ENCODE results near the gene INPP5A.

INPP5A gene

DNA sequence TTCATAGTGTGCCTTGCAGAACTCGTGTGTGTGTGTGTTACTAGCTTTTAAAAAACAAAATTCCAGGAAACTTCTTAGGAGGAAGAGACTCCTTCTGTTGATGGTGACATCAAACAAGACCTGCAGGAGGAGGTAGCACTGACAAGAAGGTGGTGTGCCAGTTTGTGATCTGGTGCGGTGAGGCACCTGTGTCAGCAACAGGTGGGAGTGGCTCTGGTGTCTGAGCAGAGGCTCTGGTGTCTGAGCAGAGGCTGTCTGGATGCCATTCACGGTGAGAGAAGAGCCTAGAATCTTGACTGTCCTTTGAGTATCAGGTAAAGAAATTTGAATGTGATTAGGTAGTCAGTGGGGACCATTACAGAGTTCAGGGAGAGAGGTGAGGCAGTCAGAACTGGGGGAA, 122.8 kb downstream of the INPP5A start:
- no peak for ATAC-seq
- no peak for TF ChIP-seq ARNTL (CRISPR knock-in tag; IDR thresholded peaks at IDR 0.05; ENCODE audit: borderline replicate concordance, low read depth)
- TF ChIP-seq ZFP30 (CRISPR knock-in tag; IDR thresholded peaks at IDR 0.05), result no peak
- TF ChIP-seq, protein P1, sequence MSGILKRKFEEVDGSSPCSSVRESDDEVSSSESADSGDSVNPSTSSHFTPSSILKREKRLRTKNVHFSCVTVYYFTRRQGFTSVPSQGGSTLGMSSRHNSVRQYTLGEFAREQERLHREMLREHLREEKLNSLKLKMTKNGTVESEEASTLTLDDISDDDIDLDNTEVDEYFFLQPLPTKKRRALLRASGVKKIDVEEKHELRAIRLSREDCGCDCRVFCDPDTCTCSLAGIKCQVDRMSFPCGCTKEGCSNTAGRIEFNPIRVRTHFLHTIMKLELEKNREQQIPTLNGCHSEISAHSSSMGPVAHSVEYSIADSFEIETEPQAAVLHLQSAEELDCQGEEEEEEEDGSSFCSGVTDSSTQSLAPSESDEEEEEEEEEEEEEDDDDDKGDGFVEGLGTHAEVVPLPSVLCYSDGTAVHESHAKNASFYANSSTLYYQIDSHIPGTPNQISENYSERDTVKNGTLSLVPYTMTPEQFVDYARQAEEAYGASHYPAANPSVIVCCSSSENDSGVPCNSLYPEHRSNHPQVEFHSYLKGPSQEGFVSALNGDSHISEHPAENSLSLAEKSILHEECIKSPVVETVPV (CRISPR knock-in tag; IDR thresholded peaks at IDR 0.05), result no peak
- no peak for TF ChIP-seq BACH2 (CRISPR knock-in tag; IDR thresholded peaks at IDR 0.05; ENCODE audit: borderline replicate concordance)
- TF ChIP-seq RARB (CRISPR knock-in tag; IDR thresholded peaks at IDR 0.05), result no peak
- no peak for TF ChIP-seq ZFP3 (CRISPR knock-in tag; IDR thresholded peaks at IDR 0.05)
- no peak for TF ChIP-seq TOX (CRISPR knock-in tag; IDR thresholded peaks at IDR 0.05; ENCODE audit: borderline replicate concordance)
- TF ChIP-seq, protein P2, sequence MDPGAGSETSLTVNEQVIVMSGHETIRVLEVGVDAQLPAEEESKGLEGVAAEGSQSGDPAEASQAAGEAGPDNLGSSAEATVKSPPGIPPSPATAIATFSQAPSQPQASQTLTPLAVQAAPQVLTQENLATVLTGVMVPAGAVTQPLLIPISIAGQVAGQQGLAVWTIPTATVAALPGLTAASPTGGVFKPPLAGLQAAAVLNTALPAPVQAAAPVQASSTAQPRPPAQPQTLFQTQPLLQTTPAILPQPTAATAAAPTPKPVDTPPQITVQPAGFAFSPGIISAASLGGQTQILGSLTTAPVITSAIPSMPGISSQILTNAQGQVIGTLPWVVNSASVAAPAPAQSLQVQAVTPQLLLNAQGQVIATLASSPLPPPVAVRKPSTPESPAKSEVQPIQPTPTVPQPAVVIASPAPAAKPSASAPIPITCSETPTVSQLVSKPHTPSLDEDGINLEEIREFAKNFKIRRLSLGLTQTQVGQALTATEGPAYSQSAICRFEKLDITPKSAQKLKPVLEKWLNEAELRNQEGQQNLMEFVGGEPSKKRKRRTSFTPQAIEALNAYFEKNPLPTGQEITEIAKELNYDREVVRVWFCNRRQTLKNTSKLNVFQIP (CRISPR knock-in tag; IDR thresholded peaks at IDR 0.05; ENCODE audit: borderline replicate concordance, low read depth), result no peak
- TF ChIP-seq PPARA (CRISPR knock-in tag; IDR thresholded peaks at IDR 0.05; ENCODE audit: borderline replicate concordance), result no peak
- TF ChIP-seq ZNF565 (CRISPR knock-in tag; conservative IDR thresholded peaks at IDR 0.05; ENCODE audit: low read depth), result no peak
- TF ChIP-seq CSDC2 (CRISPR knock-in tag; IDR thresholded peaks at IDR 0.05), result no peak
- TF ChIP-seq OSR1 (CRISPR knock-in tag; IDR thresholded peaks at IDR 0.05), result no peak
- TF ChIP-seq, protein P3, sequence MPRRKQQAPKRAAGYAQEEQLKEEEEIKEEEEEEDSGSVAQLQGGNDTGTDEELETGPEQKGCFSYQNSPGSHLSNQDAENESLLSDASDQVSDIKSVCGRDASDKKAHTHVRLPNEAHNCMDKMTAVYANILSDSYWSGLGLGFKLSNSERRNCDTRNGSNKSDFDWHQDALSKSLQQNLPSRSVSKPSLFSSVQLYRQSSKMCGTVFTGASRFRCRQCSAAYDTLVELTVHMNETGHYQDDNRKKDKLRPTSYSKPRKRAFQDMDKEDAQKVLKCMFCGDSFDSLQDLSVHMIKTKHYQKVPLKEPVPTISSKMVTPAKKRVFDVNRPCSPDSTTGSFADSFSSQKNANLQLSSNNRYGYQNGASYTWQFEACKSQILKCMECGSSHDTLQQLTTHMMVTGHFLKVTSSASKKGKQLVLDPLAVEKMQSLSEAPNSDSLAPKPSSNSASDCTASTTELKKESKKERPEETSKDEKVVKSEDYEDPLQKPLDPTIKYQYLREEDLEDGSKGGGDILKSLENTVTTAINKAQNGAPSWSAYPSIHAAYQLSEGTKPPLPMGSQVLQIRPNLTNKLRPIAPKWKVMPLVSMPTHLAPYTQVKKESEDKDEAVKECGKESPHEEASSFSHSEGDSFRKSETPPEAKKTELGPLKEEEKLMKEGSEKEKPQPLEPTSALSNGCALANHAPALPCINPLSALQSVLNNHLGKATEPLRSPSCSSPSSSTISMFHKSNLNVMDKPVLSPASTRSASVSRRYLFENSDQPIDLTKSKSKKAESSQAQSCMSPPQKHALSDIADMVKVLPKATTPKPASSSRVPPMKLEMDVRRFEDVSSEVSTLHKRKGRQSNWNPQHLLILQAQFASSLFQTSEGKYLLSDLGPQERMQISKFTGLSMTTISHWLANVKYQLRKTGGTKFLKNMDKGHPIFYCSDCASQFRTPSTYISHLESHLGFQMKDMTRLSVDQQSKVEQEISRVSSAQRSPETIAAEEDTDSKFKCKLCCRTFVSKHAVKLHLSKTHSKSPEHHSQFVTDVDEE (CRISPR knock-in tag; IDR thresholded peaks at IDR 0.05), result no peak
- no peak for TF ChIP-seq ZC3H10 (CRISPR knock-in tag; IDR thresholded peaks at IDR 0.05)
- no peak for TF ChIP-seq ESRRG (CRISPR knock-in tag; IDR thresholded peaks at IDR 0.05)
- no peak for TF ChIP-seq ZNF8 (CRISPR knock-in tag; IDR thresholded peaks at IDR 0.05)
- TF ChIP-seq, protein P4, sequence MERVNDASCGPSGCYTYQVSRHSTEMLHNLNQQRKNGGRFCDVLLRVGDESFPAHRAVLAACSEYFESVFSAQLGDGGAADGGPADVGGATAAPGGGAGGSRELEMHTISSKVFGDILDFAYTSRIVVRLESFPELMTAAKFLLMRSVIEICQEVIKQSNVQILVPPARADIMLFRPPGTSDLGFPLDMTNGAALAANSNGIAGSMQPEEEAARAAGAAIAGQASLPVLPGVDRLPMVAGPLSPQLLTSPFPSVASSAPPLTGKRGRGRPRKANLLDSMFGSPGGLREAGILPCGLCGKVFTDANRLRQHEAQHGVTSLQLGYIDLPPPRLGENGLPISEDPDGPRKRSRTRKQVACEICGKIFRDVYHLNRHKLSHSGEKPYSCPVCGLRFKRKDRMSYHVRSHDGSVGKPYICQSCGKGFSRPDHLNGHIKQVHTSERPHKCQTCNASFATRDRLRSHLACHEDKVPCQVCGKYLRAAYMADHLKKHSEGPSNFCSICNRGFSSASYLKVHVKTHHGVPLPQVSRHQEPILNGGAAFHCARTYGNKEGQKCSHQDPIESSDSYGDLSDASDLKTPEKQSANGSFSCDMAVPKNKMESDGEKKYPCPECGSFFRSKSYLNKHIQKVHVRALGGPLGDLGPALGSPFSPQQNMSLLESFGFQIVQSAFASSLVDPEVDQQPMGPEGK (CRISPR knock-in tag; IDR thresholded peaks at IDR 0.05; ENCODE audit: borderline replicate concordance), result no peak

DNA sequence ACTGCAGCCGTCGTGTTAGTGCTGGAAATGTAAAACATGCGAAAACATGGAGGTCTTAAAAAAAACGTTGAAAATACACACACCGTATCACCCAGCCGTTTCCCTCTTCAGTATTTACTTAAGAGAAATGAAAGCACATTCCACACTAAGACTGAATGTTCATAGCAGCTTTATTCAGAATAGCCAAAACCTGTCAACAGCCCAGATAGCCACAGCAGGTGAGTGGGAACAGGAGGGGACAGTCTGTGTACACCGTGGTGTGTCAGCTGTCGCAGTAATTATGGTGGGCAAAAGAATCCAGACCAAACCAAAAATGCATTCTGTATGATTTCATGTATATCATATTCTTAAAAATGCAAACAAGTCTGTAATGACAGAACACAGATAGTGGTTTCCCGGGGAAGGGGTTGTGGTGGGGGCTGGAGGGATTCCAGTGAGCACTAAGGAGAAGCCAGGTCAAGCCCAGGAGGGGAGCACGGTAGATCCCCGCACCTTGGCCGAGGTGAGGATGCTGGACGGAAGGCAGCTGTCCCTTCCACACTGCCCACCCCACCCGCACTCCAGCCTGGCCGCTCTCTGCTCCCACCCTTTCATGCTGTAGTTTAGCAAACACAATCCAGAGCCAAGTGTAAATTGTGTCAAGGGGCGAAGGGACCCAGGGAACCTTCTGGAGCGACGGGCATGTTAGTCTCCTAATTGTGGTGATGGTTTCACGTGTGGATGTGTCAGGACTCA, 124.8 kb downstream of the INPP5A start:
- ATAC-seq, result no peak
- TF ChIP-seq ZNF565 (CRISPR knock-in tag; conservative IDR thresholded peaks at IDR 0.05; ENCODE audit: low read depth), result no peak
- TF ChIP-seq ZNF70 (CRISPR knock-in tag; IDR thresholded peaks at IDR 0.05), result no peak
- no peak for TF ChIP-seq TCF4 (CRISPR knock-in tag; IDR thresholded peaks at IDR 0.05; ENCODE audit: borderline replicate concordance)
- TF ChIP-seq, protein P1 (CRISPR knock-in tag; IDR thresholded peaks at IDR 0.05), result no peak
- no peak for TF ChIP-seq CSDC2 (CRISPR knock-in tag; IDR thresholded peaks at IDR 0.05)
- no peak for TF ChIP-seq ARNTL (CRISPR knock-in tag; IDR thresholded peaks at IDR 0.05; ENCODE audit: borderline replicate concordance, low read depth)

DNA sequence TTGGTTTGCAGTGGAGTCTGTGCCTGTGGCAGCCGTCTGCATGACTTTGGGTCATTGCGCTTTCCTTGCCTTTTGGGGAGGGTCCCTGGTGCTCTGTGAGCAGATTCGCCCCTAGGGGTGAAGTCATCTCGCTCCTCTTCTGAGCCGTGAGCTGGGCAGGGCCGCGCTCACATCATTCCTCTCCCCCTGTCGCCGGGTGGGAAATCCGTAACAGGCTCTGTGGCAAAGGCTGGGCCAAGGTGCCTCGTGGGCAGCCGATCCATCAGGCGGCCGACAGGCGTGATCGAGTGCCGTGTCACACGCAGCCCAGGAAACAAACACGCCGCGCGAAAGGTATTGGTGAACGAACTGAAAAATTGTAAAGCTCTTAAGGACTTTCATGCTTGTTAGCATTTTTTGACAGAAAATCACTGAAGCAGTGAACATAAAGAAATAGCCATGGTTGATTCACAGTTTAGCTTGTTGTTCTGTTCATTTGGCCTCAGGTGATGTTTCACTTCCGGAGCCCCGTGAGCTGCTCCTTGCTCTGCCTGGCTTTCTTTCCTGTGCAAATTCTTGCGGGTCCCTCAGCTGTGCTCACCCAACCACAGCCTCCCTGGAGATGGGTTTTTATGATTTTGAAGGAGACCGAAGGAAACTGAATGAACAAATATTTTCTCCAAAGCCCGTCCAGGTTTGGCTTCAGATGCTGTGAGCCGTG, 126.2 kb downstream of the INPP5A start:
- no peak for ATAC-seq
- no peak for TF ChIP-seq TOX (CRISPR knock-in tag; IDR thresholded peaks at IDR 0.05; ENCODE audit: borderline replicate concordance)
- TF ChIP-seq, protein P5, sequence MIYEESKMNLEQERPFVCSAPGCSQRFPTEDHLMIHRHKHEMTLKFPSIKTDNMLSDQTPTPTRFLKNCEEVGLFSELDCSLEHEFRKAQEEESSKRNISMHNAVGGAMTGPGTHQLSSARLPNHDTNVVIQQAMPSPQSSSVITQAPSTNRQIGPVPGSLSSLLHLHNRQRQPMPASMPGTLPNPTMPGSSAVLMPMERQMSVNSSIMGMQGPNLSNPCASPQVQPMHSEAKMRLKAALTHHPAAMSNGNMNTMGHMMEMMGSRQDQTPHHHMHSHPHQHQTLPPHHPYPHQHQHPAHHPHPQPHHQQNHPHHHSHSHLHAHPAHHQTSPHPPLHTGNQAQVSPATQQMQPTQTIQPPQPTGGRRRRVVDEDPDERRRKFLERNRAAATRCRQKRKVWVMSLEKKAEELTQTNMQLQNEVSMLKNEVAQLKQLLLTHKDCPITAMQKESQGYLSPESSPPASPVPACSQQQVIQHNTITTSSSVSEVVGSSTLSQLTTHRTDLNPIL (CRISPR knock-in tag; IDR thresholded peaks at IDR 0.05; ENCODE audit: low read depth), result no peak
- TF ChIP-seq ISL1 (CRISPR knock-in tag; IDR thresholded peaks at IDR 0.05), result no peak
- TF ChIP-seq, protein P2 (CRISPR knock-in tag; IDR thresholded peaks at IDR 0.05; ENCODE audit: borderline replicate concordance, low read depth), result no peak
- no peak for TF ChIP-seq RARB (CRISPR knock-in tag; IDR thresholded peaks at IDR 0.05)
- no peak for TF ChIP-seq ARNTL (CRISPR knock-in tag; IDR thresholded peaks at IDR 0.05; ENCODE audit: borderline replicate concordance, low read depth)
- no peak for TF ChIP-seq TCF4 (CRISPR knock-in tag; IDR thresholded peaks at IDR 0.05; ENCODE audit: borderline replicate concordance)
- TF ChIP-seq, protein P1 (CRISPR knock-in tag; IDR thresholded peaks at IDR 0.05), result no peak
- TF ChIP-seq ZFP30 (CRISPR knock-in tag; IDR thresholded peaks at IDR 0.05), result no peak
- TF ChIP-seq ESRRG (CRISPR knock-in tag; IDR thresholded peaks at IDR 0.05), result no peak

Measured in SK-N-SH treated with all-trans-retinoic acid at 6 μM for 48 hours (cell line).